A673 (cell line): ENCODE data around the gene DMAC2.
"Not testable (repeated sequence)": the region's sequence is repeated elsewhere in the genome, so short reads cannot be mapped to it uniquely, and the experiment has no call there.

Experiments used
- CTCF ChIP-seq: fragments of 300-800, 200-600 bp; sonication (generic); conservative IDR thresholded peaks from 2 replicates; pipeline ENCODE4 v1.5.1; 2017; ENCODE audit warnings: low read depth, mild to moderate bottlenecking, antibody characterized with exemption, low read length, moderate library complexity, mixed read lengths
- EZH2 ChIP-seq: fragments of 200-600 bp; sonication (generic); IDR thresholded peaks from 2 replicates; pipeline ENCODE4 v1.6.1; 2017; ENCODE audit warnings: borderline replicate concordance, low read depth, mild to moderate bottlenecking, mixed read lengths, antibody characterized with exemption, low read length; ENCODE audit not compliant: poor library complexity, severe bottlenecking

- TF ChIP-seq CTCF, EZH2: not testable (repeated sequence)
Measured at GRCh38 chr19:41381536-41381935, 58.2 kb downstream of the DMAC2 start.
